MCF 10A (cell line): ENCODE data around the gene RPRD1A. TPM values are rescaled to one million over a fixed set of nuclear protein-coding genes. Genes with fewer than 3 reads are reported as not detected.

Experiments
- BruUV-seq: library from RNA; stranded (reverse); fragments of 400-500 nt; replicated peaks from 2 replicates; lab custom pipeline; 2021; lab: Mats Ljungman, UMichigan
- CTCF ChIA-PET: fragments of 300-600 bp; sonication (Branson Sonifier 250); formaldehyde crosslinking; extraction: SDS; loops from one replicate; lab custom pipeline; 2021; ENCODE audit warnings: antibody characterized with exemption, inconsistent platforms; lab: Yijun Ruan, JAX
- POLR2A ChIA-PET: fragments of 300-600, 350-650 bp; sonication (Branson Sonifier 250); formaldehyde crosslinking; extraction: SDS; loops from one replicate; lab custom pipeline; 2020; ENCODE audit warnings: antibody characterized with exemption, inconsistent platforms; lab: Yijun Ruan, JAX
- DNase-seq: peaks from one replicate; pipeline ENCODE4 v3.0.0-alpha.2; 2018; ENCODE audit not compliant: unreplicated experiment
- H3K27ac Mint-ChIP-seq: one replicate; pipeline ENCODE4 v1.8.0; 2022; ENCODE audit warnings: mild to moderate bottlenecking, low read depth, mixed read lengths; ENCODE audit not compliant: unreplicated experiment
- H3K27me3 Mint-ChIP-seq: one replicate; pipeline ENCODE4 v1.8.0; 2022; ENCODE audit warnings: mixed read lengths; ENCODE audit not compliant: insufficient read depth, unreplicated experiment
- H3K36me3 Mint-ChIP-seq: one replicate; pipeline ENCODE4 v1.8.0; 2022; ENCODE audit warnings: mild to moderate bottlenecking, moderate library complexity, mixed read lengths; ENCODE audit not compliant: insufficient read depth, unreplicated experiment
- H3K4me1 Mint-ChIP-seq: one replicate; pipeline ENCODE4 v1.8.0; 2022; ENCODE audit warnings: mixed read lengths; ENCODE audit not compliant: insufficient read depth, unreplicated experiment
- H3K4me3 Mint-ChIP-seq: one replicate; pipeline ENCODE4 v1.8.0; 2022; ENCODE audit warnings: mild to moderate bottlenecking, moderate library complexity, mixed read lengths; ENCODE audit not compliant: unreplicated experiment
- H3K9me3 Mint-ChIP-seq: one replicate; pipeline ENCODE4 v1.8.0; 2022; ENCODE audit warnings: mixed read lengths; ENCODE audit not compliant: unreplicated experiment
- intact Hi-C: fragments of 100-400 bp; cut with micrococcal nuclease; formaldehyde crosslinking; loops from 2 replicates; pipeline ENCODE4 v1.14.1; 2022
- total RNA-seq: library from RNA; stranded (reverse); gene quantifications from 2 replicates; pipeline ENCODE4 v1.2.3, GENCODE V29; 2022
- TF ChIP-seq, protein P1 (sequence below): fragments of 200-600 bp; IDR thresholded peaks from one replicate; pipeline ENCODE4 v1.8.0; 2022; ENCODE audit warnings: antibody characterized with exemption, mild to moderate bottlenecking; ENCODE audit not compliant: unreplicated experiment

RPRD1A gene
- total RNA-seq, 1 experiment from 2014 or later, result 89.1 TPM

GRCh38 chr18:35998967-35999366 lies 68.4 kb downstream of the RPRD1A start:
- peak; percentile 22 for DNase-seq
- BruUV-seq, result no TSS peak
- no peaks in the 10 kb centered on the region for H3K4me1 Mint-ChIP-seq
- CTCF ChIA-PET, result interaction anchor here (0.7 kb wide), 1 partner anchor 18 kb away, joined by 3 read pairs; no protein-coding TSS in a partner anchor
- intact Hi-C loops, result no loop called here
- POLR2A ChIA-PET, result no interaction called here
- TF ChIP-seq, protein P1, sequence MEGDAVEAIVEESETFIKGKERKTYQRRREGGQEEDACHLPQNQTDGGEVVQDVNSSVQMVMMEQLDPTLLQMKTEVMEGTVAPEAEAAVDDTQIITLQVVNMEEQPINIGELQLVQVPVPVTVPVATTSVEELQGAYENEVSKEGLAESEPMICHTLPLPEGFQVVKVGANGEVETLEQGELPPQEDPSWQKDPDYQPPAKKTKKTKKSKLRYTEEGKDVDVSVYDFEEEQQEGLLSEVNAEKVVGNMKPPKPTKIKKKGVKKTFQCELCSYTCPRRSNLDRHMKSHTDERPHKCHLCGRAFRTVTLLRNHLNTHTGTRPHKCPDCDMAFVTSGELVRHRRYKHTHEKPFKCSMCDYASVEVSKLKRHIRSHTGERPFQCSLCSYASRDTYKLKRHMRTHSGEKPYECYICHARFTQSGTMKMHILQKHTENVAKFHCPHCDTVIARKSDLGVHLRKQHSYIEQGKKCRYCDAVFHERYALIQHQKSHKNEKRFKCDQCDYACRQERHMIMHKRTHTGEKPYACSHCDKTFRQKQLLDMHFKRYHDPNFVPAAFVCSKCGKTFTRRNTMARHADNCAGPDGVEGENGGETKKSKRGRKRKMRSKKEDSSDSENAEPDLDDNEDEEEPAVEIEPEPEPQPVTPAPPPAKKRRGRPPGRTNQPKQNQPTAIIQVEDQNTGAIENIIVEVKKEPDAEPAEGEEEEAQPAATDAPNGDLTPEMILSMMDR, result peak; percentile 7
- H3K4me3 Mint-ChIP-seq, result no peak overlapping the region
- H3K9me3 Mint-ChIP-seq, result no peaks in the 10 kb centered on the region
- H3K27ac Mint-ChIP-seq, result no peak overlapping the region
- H3K27me3 Mint-ChIP-seq, result no peaks in the 10 kb centered on the region
- no peaks in the 10 kb centered on the region for H3K36me3 Mint-ChIP-seq

GRCh38 chr18:35993013-35993412 lies 74.3 kb downstream of the RPRD1A start:
- Mint-ChIP-seq H3K36me3 (peaks cover 29% of the 10 kb centered on the region), H3K27ac (no peak overlapping the region), H3K27me3 (no peaks in the 10 kb centered on the region), H3K4me1 (no peaks in the 10 kb centered on the region), H3K4me3 (no peak overlapping the region), H3K9me3 (no peaks in the 10 kb centered on the region)
- no peak for DNase-seq
- ChIA-PET CTCF (interaction anchor here (0.6 kb wide), 1 partner anchor 20 kb away, joined by 4 read pairs; the partner anchor contains the start of gene RMP24), POLR2A (interaction anchor here (1.0 to 2.4 kb wide), 2 partner anchors 8 to 136 kb away, joined by 3 to 5 read pairs; partner anchors contain the start of gene SLC39A6)
- no TSS peak for BruUV-seq
- TF ChIP-seq, protein P1, result no peak
- intact Hi-C loops, result no loop called here

- TF ChIP-seq, protein P1, result no peak
- no TSS peak for BruUV-seq
- CTCF ChIA-PET, result no interaction called here
- POLR2A ChIA-PET, result no interaction called here
- intact Hi-C loops, result no loop called here
- Mint-ChIP-seq H3K36me3 (peaks cover 31% of the 10 kb centered on the region), H3K4me1 (no peaks in the 10 kb centered on the region), H3K27ac (no peak overlapping the region), H3K27me3 (no peaks in the 10 kb centered on the region), H3K9me3 (no peaks in the 10 kb centered on the region), H3K4me3 (no peak overlapping the region)
- DNase-seq, result no peak
Observed at GRCh38 chr18:35991696-35992095, 75.7 kb downstream of the RPRD1A start.

DNA sequence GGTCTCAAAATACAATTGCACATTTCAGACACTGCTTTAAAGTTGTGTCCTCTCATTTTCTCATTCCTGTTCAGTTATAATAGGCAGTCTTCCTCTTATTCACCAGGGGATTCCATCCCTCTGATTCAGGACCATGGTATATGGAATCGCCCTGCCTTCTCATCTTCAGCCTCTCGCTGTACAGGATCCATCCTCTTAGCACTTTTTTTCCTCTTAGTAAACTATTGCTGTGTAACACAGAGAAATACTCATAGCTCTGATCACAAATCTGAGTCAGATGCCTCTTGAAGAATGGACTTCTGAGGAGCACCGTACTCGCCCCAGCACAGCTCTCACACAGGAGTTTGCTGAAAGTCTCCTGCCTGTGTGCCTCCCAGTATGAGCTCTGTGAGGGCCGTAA lies 83.5 kb downstream of the RPRD1A start:
- CTCF ChIA-PET, result interaction anchor here (1.4 to 1.8 kb wide), 2 partner anchors 10 to 226 kb away, joined by 4 read pairs; no protein-coding TSS in a partner anchor
- BruUV-seq, result no TSS peak
- POLR2A ChIA-PET, result interaction anchor here (2.6 kb wide), 1 partner anchor 11 kb away, joined by 13 read pairs; the partner anchor contains the start of gene RMP24
- H3K27me3 Mint-ChIP-seq, result no peaks in the 10 kb centered on the region
- no peak for DNase-seq
- no peaks in the 10 kb centered on the region for H3K4me1 Mint-ChIP-seq
- no peaks in the 10 kb centered on the region for H3K9me3 Mint-ChIP-seq
- H3K36me3 Mint-ChIP-seq, result peaks cover 48% of the 10 kb centered on the region
- H3K4me3 Mint-ChIP-seq, result no peak overlapping the region
- intact Hi-C loops, result no loop called here
- H3K27ac Mint-ChIP-seq, result no peak overlapping the region
- TF ChIP-seq, protein P1, result no peak
